22Rv1 (cell line): ENCODE results near the gene SLC4A2.

ENCODE experiments used
- CTCF ChIP-seq: fragments of 450-650 bp; IDR thresholded peaks from 2 replicates; pipeline ENCODE4 v1.5.1; 2017; ENCODE audit warnings: mild to moderate bottlenecking
- ZFX ChIP-seq: fragments of 450-650 bp; IDR thresholded peaks from 2 replicates; pipeline ENCODE4 v1.6.1; 2017; ENCODE audit warnings: antibody characterized with exemption, borderline replicate concordance

- TF ChIP-seq CTCF (no peak), ZFX (no peak)
These were observed 42.4 kb upstream of the SLC4A2 start for GRCh38 chr7:151016942-151017341.
